ENCODE data around the gene KDM4C.

The KDM4C gene

GRCh38 chr9:6818292-6818922, 60.6 kb downstream of the KDM4C start:
- no peak for TF ChIP-seq CTCF (conservative IDR thresholded peaks at IDR 0.05; ENCODE audit: control insufficient read depth, insufficient read depth, low read depth, low read length)
- no peak overlapping the region for H3K4me3 ChIP-seq (ENCODE audit: control insufficient read depth, low read depth, low read length)
- DNase-seq (ENCODE audit: low read depth), result no peak

GRCh38 chr9:6819112-6819511, 61.3 kb downstream of the KDM4C start:
- DNase-seq (ENCODE audit: low read depth), result no peak
- TF ChIP-seq CTCF (conservative IDR thresholded peaks at IDR 0.05; ENCODE audit: control insufficient read depth, insufficient read depth, low read depth, low read length), result no peak
- H3K4me3 ChIP-seq (ENCODE audit: control insufficient read depth, low read depth, low read length), result no peak overlapping the region

GRCh38 chr9:6819529-6819928, 61.8 kb downstream of the KDM4C start:
- TF ChIP-seq CTCF (conservative IDR thresholded peaks at IDR 0.05; ENCODE audit: control insufficient read depth, insufficient read depth, low read depth, low read length), result no peak
- no peak overlapping the region for H3K4me3 ChIP-seq (ENCODE audit: control insufficient read depth, low read depth, low read length)
- no peak for DNase-seq (ENCODE audit: low read depth)

- no peak for TF ChIP-seq CTCF (conservative IDR thresholded peaks at IDR 0.05; ENCODE audit: control insufficient read depth, insufficient read depth, low read depth, low read length)
- no peak for DNase-seq (ENCODE audit: low read depth)
- no peak overlapping the region for H3K4me3 ChIP-seq (ENCODE audit: control insufficient read depth, low read depth, low read length)
Observed at GRCh38 chr9:6822696-6823095, 64.9 kb downstream of the KDM4C start.

- TF ChIP-seq CTCF (conservative IDR thresholded peaks at IDR 0.05; ENCODE audit: control insufficient read depth, insufficient read depth, low read depth, low read length), result peak; percentile 70
- DNase-seq (ENCODE audit: low read depth), result peak; percentile 61
- H3K4me3 ChIP-seq (ENCODE audit: control insufficient read depth, low read depth, low read length), result no peak overlapping the region
Observed at GRCh38 chr9:6827439-6828145, 69.8 kb downstream of the KDM4C start.

GRCh38 chr9:6829027-6829426, 71.3 kb downstream of the KDM4C start:
- DNase-seq (ENCODE audit: low read depth), result peak; percentile 20
- TF ChIP-seq CTCF (conservative IDR thresholded peaks at IDR 0.05; ENCODE audit: control insufficient read depth, insufficient read depth, low read depth, low read length), result peak; percentile 7
- H3K4me3 ChIP-seq (ENCODE audit: control insufficient read depth, low read depth, low read length), result no peak overlapping the region

Measured in fibroblast of mammary gland (primary cell).